Activated T-cell treated with anti-CD3 and anti-CD28 coated beads, Interleukin-2, amount 50 U/mL, for 1 hour (primary cell): ENCODE measurements around the gene CNPPD1.

Source experiments
- DNase-seq: peaks from one replicate; pipeline ENCODE4 v3.0.0-alpha.2; 2020

The CNPPD1 gene

GRCh38 chr2:219178377-219179175 lies 1.9 kb upstream of the CNPPD1 start:
- DNase-seq: no peak

DNA sequence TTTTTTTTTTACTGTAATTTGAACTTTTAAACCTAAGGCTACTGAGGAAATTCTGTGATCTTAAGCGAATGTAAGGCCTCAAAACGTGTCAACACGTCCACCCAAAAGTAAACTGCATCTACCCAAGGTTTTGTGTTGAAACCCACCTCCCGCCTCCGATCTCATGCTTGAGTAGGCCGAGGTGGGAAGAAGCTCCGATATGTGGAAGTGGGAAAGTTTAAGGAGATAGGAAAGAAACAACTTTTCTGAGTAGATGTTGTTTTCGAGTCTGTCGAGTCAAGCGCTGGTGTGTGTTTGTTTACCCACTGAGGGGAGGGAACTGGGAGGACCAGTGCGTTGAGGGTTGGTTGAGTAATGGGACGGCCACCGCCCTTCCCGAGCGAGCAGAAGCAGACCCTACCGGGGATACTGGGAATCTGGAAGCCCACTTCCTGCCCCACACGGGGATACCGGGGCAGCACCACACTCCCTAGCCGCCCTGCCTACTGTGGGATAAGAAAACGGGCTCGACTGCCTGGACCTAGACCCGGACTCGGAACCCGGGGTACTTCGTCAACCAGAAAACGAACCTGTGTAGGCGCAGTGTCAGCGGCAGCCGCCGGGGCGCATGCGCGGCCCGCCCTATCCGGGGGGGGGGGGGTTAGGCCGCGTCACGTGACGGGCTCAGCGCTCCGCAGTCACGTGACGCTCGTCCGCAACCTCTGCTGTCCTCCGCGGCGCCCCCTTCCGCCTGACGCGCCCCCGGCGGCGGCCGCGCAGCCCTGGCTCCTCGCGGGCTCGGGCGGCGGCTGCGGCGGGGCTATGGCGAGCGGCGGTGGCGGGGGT lies 1.0 kb upstream of the CNPPD1 start, which contains the start of gene RETREG2:
RETREG2 (plus strand) TSS at position 724 of the 825 bp plus-strand sequence; CDS start at position 802, 78 bp downstream.
- peak; percentile 87 for DNase-seq

DNA sequence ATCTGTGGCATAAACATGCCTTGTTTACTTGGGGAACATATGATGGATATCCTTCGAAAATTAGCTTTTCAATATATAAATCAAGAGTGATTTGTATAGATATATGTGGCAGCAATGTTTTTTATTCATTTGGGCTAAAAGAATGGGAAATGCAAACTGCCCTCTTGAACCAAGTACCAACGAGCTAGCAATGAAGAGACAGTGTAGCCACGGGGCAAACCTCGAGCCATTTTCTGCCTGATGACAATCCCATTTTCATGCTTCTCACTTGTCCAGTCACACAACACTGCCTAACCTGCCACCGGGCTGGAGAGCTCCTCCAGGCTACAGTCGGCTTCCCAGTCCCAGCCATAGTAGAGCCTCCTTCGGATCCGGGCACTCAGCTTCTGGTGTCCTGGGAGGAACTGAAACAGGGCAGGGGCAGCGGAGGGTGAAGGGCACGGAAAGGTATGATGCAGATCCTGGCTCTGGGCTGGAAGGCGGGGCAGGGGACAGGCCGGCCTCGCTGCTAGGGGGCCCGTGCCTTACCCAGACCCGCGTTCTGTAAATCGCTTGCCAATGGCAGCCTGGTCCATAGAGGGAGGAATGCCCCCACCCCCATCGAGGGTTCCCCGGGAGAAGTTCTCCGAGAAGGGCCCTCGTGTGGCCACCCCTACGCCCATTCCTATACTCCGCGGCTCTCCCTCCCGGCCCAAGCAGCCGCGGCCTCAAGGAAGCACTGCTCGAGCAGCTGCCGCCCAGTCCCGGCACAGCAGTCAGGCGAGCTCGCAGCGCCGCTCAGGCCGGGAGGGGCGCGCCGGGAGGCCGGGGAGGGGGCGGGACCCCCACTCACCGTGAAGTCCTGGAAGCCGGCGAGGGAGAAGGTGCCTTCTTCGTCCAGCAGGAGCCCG lies 552 bp downstream of the CNPPD1 start:
- no peak for DNase-seq

GRCh38 chr2:219175486-219175885 lies 1.2 kb downstream of the CNPPD1 start:
- DNase-seq: no peak

DNA sequence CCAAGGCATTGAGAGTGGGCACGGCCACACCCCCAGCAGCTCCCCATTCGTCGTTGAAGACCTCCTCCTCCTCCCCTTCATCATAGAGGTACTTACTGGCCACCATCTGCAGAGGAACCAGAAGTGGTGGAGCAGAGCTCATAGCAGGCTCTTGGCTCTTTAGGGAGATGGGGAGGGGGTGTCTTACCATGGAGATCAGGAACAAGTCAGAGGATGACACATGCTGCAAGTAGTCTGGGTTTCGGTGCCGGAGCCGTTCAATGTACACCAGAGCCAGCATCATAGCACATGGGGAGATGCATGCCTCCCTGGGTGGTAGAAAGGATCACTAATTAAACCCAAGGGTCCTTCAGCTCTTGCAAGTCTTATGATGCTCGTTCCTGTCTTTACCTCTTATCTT lies 1.9 kb downstream of the CNPPD1 start:
- DNase-seq: no peak

GRCh38 chr2:219174146-219174545 lies 2.6 kb downstream of the CNPPD1 start:
- no peak for DNase-seq

DNA sequence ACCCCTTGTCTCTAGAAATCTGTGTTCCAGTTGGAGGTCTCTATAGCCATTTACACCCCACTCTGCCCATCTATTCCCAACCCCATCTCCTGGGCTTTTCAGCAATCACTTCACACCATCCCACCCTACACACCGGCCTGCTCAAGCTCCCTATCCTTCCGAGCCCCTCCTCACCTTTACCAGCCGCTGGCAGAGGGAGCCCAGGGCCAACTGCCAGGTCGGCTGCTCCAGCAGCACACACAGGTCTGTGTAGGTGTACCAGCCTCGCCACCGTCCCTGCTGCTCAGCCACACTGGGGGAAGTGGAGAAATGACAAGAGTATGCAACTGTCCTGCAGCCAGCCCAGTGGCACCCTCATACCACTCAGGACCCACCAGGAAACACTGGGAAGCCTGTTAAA lies 3.5 kb downstream of the CNPPD1 start:
- no peak for DNase-seq

- no peak for DNase-seq
These were observed 4.2 kb downstream of the CNPPD1 start for GRCh38 chr2:219172231-219173154.

DNA sequence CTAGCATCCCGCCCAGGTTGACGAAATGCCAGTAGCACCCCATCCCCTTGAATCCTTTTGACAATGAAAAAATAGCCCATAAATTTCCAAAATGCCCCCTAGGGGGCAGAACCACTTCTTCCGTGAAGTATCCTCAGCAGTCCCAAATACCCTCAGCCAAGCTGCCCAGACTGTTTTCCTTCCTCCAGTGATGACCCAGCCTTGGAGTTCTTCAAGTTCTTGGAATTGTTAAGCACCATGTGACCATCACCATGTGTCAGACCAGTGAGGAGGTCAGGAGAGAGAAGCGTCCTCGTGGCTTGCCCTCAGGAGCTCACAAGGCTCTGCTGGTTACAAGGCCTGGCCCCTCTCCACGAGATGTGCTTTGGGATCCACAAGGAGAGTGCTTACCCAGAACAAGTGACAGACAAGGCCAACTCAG lies 5.5 kb downstream of the CNPPD1 start:
- DNase-seq: peak; percentile 37

DNA sequence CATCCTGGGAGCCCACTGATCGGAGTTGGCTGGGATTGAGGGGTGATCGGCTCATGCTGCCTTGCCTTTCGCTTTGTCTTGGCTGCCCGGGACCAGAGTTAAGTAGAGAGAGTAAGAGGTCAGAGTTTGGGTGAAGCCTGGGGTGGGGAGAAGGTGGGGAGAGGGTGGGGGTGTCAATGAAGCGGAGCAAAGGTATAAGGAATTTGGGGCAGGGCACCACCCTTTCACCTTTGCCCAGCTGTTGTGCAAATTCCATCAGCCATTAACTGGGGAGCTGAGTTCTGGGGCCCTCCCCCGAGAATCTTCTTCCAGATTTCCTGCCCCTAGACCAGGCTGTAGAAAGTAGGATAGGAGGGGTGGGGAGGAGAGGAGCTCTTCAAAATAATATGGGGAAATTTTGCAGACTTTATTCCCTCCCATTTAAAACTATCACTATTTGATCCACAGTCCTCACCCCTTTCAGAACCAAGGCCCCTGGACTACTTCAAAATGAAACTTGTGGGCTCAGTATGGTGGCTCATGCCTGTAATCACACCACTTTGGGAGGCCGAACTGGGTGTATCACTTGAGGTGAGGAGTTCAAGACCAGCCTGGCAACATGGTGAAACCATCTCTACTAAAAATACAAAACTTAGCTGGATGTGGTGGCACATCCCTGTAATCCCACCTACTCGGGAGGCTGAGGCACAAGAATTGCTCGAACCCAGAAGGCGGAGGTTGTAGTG lies 6.6 kb downstream of the CNPPD1 start, which contains the start of gene SLC23A3:
SLC23A3 (minus strand) TSS at position 100 of the 725 bp plus-strand sequence; CDS start at position 55, 45 bp downstream.
- DNase-seq: no peak

- DNase-seq: no peak
These were observed 7.8 kb downstream of the CNPPD1 start for GRCh38 chr2:219168932-219169331.

- DNase-seq: no peak
These were observed 8.2 kb downstream of the CNPPD1 start for GRCh38 chr2:219168526-219168925.

- DNase-seq: no peak
These were observed 8.7 kb downstream of the CNPPD1 start for GRCh38 chr2:219167997-219168396.

DNA sequence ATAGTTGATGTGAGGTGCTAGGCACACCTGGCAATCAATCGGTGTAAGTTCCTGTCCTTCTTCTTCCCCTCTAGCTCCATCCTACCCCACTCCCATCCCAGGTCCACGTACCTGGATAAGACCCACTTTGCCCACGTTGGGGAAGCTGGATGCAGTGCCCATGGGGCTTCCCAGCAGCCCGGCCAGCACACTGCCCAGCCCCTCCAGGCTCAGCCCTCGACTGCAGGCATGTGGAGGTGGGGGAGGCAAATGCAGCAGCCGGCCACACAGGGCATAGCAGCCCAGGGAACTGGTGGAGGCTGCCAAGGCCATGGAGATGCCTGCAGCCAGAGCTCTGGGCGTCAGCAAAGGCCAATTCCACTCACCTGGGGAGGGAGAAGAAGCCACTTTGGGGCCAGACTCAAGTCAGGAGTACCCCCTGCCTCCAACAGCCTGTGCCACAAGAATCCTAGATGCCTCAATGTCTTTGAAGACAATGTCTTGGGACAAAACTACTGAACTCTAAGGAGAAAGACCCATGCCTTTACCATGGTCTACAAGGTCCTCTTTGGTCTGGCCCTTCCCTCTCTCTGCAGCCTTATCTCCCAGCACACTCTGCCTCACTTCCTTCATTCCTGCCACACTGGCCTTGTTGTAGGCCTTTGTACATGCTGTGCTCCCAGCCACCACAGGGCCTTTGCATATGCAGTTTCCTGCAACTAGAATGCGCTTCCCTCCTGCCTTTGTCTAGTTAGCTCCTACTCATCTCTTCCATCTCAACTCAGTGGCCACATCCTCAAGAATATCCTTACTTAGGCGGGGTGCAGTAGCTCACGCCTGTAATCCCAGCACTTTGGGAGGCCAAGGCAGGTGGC lies 11.4 kb downstream of the CNPPD1 start:
- no peak for DNase-seq

- DNase-seq: no peak
These were observed 13.6 kb downstream of the CNPPD1 start for GRCh38 chr2:219163156-219163555.

DNA sequence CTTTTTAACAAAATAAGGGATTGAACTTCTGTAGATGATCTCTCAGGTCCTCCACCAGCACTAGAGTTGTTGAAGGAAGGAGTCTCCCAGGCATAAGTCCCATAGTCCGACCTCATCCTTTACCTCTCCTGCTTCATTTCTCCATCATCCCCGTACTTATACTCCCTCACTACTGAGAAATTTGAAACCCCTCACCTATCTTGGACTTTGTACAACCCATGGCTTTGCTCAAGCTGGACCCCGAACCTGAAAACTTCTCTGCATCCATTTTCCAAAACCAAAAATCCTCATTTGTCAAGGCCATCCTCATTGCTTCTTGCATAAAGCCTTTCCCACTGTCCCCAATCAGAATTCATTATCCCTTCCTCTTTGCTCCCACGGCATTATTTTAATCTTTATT lies 15.6 kb downstream of the CNPPD1 start:
- DNase-seq: no peak

DNA sequence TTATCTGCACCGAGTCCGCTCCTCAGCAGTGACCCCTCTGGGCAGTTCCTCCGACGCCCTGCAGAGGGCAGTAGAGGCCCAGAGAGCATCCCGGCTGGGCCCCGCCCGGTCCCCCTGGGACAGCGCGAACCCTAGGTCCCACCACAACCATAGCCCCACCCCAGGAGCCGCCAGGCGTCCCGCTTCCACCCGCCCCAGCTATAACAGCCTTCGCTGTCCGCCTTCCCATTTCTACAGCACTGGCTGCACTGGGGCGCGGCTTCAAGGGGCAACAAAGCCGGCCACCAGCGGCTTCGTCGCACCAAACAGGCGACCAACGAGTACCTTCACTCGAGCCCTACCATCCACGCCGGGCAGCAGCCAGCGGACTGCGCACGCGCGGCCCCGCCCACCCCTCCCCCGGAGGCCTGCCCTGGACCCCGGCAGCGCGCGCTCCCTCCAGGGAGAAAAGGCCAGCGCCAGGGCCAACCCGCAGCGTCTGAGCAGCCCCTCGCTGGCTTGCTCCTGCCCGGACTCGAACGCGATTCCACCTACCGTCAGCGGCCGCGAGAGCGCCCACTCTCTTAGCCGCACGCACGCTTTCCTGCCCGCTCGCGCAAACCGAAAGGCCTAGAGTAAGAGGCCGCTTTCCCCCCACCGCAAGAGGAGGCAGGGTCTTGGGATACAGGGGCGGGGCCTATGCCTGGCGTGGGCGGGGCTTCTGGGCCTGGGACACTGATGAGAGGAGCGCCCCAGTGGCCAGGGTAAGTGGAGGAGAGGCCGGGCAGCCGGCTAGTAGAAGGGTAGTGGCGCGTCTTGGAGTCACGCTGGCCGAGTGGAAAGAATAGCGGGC lies 16.3 kb downstream of the CNPPD1 start, which contains the start of gene NHEJ1:
NHEJ1 (minus strand) TSS at position 630 of the 832 bp plus-strand sequence. CDS start 2,453 bp downstream, outside the sequence.
- DNase-seq: peak; percentile 95

DNA sequence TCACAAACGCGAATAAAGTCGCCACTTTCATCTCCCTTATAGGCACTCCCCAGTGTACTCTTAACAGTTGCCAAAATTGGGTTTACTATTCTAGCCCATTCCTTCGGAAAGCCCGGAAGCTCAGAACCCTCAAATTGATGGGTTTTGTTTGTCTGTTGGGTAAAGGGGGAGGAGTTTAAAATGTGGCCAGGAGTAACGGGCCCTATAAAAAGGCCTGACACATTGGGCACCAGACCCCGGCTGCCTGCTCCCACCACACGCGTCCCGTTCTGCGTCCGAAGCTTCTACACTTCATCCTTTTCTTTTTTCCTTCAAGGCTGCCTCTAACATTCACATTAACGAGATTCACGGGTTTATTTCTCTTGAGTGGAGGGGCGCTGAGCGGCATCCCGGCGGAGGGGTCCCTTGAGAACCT lies 16.9 kb downstream of the CNPPD1 start:
- no peak for DNase-seq

- no peak for DNase-seq
These were observed 18.1 kb downstream of the CNPPD1 start for GRCh38 chr2:219158586-219158985.
